Measurements from ENCODE around the gene SLC12A1.

Gene SLC12A1

DNA sequence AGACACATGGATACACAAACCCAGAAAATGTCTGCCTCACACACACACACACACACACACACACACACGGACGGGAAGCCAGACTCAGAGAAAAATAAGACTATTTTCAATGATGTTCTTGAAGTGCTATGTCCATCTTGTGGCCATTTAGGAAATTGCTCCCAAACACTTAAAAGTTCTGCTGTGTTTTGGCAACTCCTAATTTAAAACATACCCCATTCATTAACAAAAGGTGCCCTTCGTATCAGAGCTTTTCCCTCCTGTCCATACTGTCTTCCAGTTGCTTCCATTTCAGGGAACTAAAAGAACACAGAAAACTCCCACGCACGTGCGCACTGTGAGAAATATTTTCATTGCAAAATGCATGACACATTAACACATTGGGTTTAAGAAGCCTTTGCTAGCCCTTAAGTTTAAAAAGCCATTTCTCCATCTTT, 44.6 kb downstream of the SLC12A1 start:
- peak; percentile 82 for DNase-seq (ENCODE audit: low read depth, low spot score)
- TF ChIP-seq, protein P1, sequence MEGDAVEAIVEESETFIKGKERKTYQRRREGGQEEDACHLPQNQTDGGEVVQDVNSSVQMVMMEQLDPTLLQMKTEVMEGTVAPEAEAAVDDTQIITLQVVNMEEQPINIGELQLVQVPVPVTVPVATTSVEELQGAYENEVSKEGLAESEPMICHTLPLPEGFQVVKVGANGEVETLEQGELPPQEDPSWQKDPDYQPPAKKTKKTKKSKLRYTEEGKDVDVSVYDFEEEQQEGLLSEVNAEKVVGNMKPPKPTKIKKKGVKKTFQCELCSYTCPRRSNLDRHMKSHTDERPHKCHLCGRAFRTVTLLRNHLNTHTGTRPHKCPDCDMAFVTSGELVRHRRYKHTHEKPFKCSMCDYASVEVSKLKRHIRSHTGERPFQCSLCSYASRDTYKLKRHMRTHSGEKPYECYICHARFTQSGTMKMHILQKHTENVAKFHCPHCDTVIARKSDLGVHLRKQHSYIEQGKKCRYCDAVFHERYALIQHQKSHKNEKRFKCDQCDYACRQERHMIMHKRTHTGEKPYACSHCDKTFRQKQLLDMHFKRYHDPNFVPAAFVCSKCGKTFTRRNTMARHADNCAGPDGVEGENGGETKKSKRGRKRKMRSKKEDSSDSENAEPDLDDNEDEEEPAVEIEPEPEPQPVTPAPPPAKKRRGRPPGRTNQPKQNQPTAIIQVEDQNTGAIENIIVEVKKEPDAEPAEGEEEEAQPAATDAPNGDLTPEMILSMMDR (IDR thresholded peaks at IDR 0.05; ENCODE audit: low read depth, low read length): peak; percentile 70
- no peak overlapping the region for H3K4me3 ChIP-seq (ENCODE audit: low read depth, low read length)
- in situ Hi-C loops (cut with HindIII; ENCODE audit: low sequenced_read_pairs): no loop called here

DNA sequence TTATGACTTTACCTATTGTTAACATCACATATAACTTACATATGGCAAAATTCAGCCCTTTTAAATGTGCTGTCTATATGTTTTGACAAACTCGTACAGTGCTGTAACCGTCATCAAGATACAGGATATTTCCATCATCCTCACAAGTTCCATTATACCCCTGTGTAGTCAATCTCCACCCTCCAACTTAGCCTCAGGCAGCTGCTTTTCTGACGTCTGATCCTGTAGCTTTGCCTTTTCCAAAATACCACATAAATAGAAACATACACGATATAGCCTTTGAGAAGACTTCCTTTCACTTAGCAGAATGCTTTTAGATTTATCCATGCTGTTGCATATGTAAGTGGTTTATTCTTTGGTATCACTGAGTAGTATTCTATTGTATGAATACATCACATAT, 47.1 kb downstream of the SLC12A1 start:
- TF ChIP-seq, protein P1 (IDR thresholded peaks at IDR 0.05; ENCODE audit: low read depth, low read length): no peak
- in situ Hi-C loops (cut with HindIII; ENCODE audit: low sequenced_read_pairs): no loop called here
- DNase-seq (ENCODE audit: low read depth, low spot score): no peak
- H3K4me3 ChIP-seq (ENCODE audit: low read depth, low read length): no peak overlapping the region

DNA sequence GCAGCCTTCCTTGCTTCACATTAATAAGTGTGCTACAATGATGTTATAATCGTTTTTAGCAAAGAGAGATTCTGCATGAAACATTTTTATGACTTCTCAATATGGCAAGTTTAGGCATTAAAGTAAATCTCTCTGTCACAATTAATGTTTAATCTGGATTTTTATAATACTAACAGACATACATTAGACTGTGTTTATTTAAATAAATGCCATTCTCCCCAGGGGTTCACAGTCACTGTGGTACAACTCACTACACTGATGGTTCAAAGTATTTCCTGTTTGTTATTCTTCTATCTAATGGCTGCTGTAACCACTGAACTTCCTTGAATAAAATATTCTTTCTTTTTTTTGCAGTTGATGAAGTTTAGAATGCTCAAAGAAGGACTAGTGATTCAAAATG, 59.0 kb downstream of the SLC12A1 start:
- DNase-seq (ENCODE audit: low read depth, low spot score): no peak
- TF ChIP-seq, protein P1 (IDR thresholded peaks at IDR 0.05; ENCODE audit: low read depth, low read length): no peak
- in situ Hi-C loops (cut with HindIII; ENCODE audit: low sequenced_read_pairs): no loop called here
- H3K4me3 ChIP-seq (ENCODE audit: low read depth, low read length): no peak overlapping the region

DNA sequence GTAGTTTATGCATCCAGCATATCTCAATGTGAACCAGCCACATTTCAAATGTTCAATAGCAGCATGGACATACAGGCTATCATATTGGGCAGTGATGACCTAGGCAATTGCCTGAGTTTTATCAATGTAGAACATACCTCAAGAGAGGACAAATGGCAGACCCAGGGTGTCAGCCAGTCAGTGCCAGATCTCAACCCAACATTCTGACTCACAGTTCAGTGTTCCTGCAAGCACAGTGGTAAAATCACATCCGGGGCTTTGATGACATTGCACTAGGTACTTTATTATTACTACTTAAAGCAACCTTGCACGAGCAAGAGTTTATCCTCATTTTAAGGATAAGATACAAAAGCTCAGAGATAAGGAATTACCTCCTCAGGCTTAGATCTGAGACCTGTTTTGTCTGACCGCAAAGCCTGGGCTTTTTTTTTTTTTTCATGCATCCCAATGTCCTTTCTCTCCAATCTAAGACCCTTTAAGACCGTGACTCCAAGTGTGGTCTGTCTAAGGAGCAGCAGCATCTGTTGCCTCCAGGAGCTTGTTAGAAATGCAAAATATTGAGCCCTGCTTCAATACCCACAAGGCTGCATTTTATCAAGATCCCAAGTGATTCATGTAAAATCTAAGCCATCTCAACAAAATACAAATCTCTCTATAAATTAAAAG, 60.1 kb downstream of the SLC12A1 start:
- DNase-seq (ENCODE audit: low read depth, low spot score): peak; percentile 15
- in situ Hi-C loops (cut with HindIII; ENCODE audit: low sequenced_read_pairs): no loop called here
- TF ChIP-seq, protein P1 (IDR thresholded peaks at IDR 0.05; ENCODE audit: low read depth, low read length): no peak
- H3K4me3 ChIP-seq (ENCODE audit: low read depth, low read length): no peak overlapping the region

DNA sequence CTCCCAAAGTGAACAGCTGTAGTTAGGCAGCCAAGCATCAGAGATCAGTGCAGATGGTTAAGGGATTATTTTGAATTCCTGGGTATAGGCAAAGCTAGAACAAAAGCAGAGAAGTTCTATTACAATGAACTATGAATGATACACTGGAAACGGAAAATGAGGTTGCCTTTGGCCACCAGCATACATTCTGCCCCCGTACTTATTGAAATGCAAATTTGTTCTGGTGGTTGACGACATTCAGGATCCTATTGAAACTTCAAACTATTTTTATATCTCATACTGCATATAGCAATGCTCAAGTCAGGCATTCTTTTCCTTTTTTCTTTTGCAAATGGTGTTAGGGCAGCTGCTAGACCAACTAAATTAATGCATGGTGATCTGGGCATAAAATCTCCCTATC, 61.7 kb downstream of the SLC12A1 start:
- DNase-seq (ENCODE audit: low read depth, low spot score): no peak
- H3K4me3 ChIP-seq (ENCODE audit: low read depth, low read length): no peak overlapping the region
- in situ Hi-C loops (cut with HindIII; ENCODE audit: low sequenced_read_pairs): no loop called here
- TF ChIP-seq, protein P1 (IDR thresholded peaks at IDR 0.05; ENCODE audit: low read depth, low read length): no peak

DNA sequence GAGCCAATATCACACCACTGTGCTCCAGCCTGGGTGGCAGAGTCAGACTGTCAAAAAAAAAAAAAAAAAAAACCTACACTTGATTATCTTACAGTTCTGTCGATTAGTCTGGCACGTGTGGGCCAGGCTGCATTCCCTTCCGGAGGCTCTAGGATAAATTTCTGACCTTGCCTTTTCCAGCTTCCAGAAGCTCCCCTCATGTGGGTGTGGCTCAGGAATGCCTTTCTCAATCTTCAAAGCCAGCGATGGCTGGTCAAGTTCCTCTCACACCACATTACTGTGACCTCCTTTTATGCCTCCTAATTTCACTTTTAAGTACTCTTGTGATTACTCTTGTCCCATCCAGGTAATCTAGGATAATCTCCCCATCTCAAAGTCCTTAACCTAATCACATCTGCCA, 66.9 kb downstream of the SLC12A1 start:
- TF ChIP-seq, protein P1 (IDR thresholded peaks at IDR 0.05; ENCODE audit: low read depth, low read length): no peak
- DNase-seq (ENCODE audit: low read depth, low spot score): no peak
- H3K4me3 ChIP-seq (ENCODE audit: low read depth, low read length): no peak overlapping the region
- in situ Hi-C loops (cut with HindIII; ENCODE audit: low sequenced_read_pairs): no loop called here
